ENCODE results near the gene SLC1A1. TPM values are rescaled to one million over a fixed set of nuclear protein-coding genes. Genes with fewer than 3 reads are reported as not detected.

The SLC1A1 gene
- total and polyA plus RNA-seq, 2 of the 13 experiments (the other 11 are each of a cell fraction or from before 2014, with no cell fraction given): not detected

DNA sequence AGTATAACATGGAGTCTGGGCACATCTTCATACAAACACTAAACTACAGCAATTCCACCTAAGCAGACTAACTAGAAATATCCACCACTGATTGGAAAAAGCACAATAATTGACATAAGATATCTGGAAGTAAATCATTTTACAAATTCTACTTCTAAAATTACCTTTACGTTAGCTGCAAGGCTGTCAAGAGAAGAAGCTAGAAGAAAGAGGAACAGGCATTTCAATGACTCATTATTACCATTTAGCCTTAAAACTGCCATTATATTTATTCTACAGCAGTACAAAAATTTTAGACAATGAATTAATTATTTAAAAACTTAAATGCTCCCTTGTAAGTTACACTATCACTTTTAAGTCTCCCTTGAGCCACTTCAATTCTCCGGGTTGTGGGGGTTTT, 128.4 kb downstream of the SLC1A1 start:
- no peak overlapping the region for H2AFZ ChIP-seq (ENCODE audit: low read length)
- no peak overlapping the region for H3K27ac ChIP-seq (ENCODE audit: extremely low read length, insufficient read depth, low read length)
- peaks cover 18% of the 10 kb centered on the region for H3K4me1 ChIP-seq (ENCODE audit: insufficient read depth, low read length)
- H3K79me2 ChIP-seq (ENCODE audit: insufficient read depth, low read length): no peaks in the 10 kb centered on the region
- BruUV-seq (replicated peaks): no TSS peak
- H4K20me1 ChIP-seq (ENCODE audit: insufficient read depth, low read length): no peaks in the 10 kb centered on the region
- no peaks in the 10 kb centered on the region for H3K36me3 ChIP-seq (replicated peaks in 1 of 2; ENCODE audit: control insufficient read depth in 1 of 2, insufficient read depth in 2 of 2, low read length in 2 of 2)
- DNase-seq (ENCODE audit: low spot score) (no peak), ATAC-seq (no peak), FAIRE-seq (no peak)
- no peak for TF ChIP-seq GZF1 (CRISPR knock-in tag; IDR thresholded peaks at IDR 0.05)
- TF ChIP-seq ZNF317 (CRISPR knock-in tag; IDR thresholded peaks at IDR 0.05): no peak
- TF ChIP-seq ZFP90 (CRISPR knock-in tag; IDR thresholded peaks at IDR 0.05; ENCODE audit: borderline replicate concordance): no peak
- no peak for TF ChIP-seq ZNF253 (CRISPR knock-in tag; IDR thresholded peaks at IDR 0.05; ENCODE audit: borderline replicate concordance)
- TF ChIP-seq, protein P1, sequence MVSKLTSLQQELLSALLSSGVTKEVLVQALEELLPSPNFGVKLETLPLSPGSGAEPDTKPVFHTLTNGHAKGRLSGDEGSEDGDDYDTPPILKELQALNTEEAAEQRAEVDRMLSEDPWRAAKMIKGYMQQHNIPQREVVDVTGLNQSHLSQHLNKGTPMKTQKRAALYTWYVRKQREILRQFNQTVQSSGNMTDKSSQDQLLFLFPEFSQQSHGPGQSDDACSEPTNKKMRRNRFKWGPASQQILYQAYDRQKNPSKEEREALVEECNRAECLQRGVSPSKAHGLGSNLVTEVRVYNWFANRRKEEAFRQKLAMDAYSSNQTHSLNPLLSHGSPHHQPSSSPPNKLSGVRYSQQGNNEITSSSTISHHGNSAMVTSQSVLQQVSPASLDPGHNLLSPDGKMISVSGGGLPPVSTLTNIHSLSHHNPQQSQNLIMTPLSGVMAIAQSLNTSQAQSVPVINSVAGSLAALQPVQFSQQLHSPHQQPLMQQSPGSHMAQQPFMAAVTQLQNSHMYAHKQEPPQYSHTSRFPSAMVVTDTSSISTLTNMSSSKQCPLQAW (CRISPR knock-in tag; IDR thresholded peaks at IDR 0.05): no peak
- no peak for TF ChIP-seq NFE2L2 (IDR thresholded peaks at IDR 0.05; ENCODE audit: low read length)
- no peak for TF ChIP-seq KDM5B (CRISPR knock-in tag; IDR thresholded peaks at IDR 0.05; ENCODE audit: borderline replicate concordance)
- TF ChIP-seq, protein P2, sequence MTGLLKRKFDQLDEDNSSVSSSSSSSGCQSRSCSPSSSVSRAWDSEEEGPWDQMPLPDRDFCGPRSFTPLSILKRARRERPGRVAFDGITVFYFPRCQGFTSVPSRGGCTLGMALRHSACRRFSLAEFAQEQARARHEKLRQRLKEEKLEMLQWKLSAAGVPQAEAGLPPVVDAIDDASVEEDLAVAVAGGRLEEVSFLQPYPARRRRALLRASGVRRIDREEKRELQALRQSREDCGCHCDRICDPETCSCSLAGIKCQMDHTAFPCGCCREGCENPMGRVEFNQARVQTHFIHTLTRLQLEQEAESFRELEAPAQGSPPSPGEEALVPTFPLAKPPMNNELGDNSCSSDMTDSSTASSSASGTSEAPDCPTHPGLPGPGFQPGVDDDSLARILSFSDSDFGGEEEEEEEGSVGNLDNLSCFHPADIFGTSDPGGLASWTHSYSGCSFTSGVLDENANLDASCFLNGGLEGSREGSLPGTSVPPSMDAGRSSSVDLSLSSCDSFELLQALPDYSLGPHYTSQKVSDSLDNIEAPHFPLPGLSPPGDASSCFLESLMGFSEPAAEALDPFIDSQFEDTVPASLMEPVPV (CRISPR knock-in tag; IDR thresholded peaks at IDR 0.05): no peak
- H3K27me3 ChIP-seq (ENCODE audit: control insufficient read depth in 1 of 2, insufficient read depth in 2 of 2, low read length in 2 of 2): no peaks in the 10 kb centered on the region
- ChIA-PET CTCF (ENCODE audit: low intra/inter-chr PET ratio, low total read pairs) (no interaction called here), POLR2A (no interaction called here)
- H3K4me3 ChIP-seq (replicated peaks in 1 of 3; ENCODE audit: insufficient read depth in 1 of 3, low read depth in 2 of 3, low read length in 3 of 3): no peak overlapping the region
- 94% methylated on average over 2 of the region's 2 CpGs for WGBS (ENCODE audit: low lambda C conversion rate)
- H3K9ac ChIP-seq (ENCODE audit: insufficient read depth, low read depth, low read length): no peak overlapping the region
- intact Hi-C loops (cut with micrococcal nuclease; ENCODE audit: unreplicated experiment): no loop called here
- H3K9me3 ChIP-seq (ENCODE audit: low read length): no peaks in the 10 kb centered on the region
- in situ Hi-C loops (cut with HindIII; ENCODE audit: extremely low pct_ligation_motif_present, low pct_unique_long_range_greater_than_20kb): no loop called here
- no peak overlapping the region for H3K4me2 ChIP-seq (ENCODE audit: low read depth, low read length)
